Epidermal melanocyte (primary cell): Measurements from ENCODE around the gene GLUL.
"Not testable (repeated sequence)": the region's sequence is repeated elsewhere in the genome, so short reads cannot be mapped to it uniquely, and the experiment has no call there.

Experiments
- DNase-seq: peaks from one replicate; pipeline ENCODE4 v3.0.0; 2011; ENCODE audit warnings: low spot score; ENCODE audit not compliant: insufficient read length

The GLUL gene

GRCh38 chr1:182368358-182368757, 23.2 kb downstream of the GLUL start:
- DNase-seq: no peak

- DNase-seq: no peak
Measured at GRCh38 chr1:182367926-182368325, 23.7 kb downstream of the GLUL start.

- no peak for DNase-seq
Measured at GRCh38 chr1:182366596-182366995, 25.0 kb downstream of the GLUL start.

- DNase-seq: no peak
Measured at GRCh38 chr1:182359645-182360044, 31.9 kb downstream of the GLUL start.

GRCh38 chr1:182357913-182358312, 33.7 kb downstream of the GLUL start:
- DNase-seq: no peak

DNA sequence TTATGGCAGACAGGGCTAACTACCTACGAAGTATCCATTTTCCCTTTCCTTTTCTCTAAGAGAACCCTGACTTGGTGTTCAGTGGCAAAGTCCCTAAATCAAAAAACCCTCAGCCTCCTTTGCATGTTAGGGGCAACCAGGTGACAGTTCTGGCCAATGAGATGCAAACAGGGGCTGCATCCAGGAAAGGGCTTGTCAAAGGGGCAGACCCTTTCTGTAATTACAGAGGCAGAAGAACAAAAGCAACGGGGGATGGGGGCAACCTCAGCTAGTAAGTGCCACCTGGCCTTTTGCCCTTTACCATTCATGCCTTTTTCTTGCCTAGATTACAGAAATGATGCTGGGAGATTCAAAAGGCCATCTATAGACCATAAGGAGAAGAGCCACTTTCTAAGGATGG, 34.4 kb downstream of the GLUL start:
- DNase-seq: no peak

DNA sequence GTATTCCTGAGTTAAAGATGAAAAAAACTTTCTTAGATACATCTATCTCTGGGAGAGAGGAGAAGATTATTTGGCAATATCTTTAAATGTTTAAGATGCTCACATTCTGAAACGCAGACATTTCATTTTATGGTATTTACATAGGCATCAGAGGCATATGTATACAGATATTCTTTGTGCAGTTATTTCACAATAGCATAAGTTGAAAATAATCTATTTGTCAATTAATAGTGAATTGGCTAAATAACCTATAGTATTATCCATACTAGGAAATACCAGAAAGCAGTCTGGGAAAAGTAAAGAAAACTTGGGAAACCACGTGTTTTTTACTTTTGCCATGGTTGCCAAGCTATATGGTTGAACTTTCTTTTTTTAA, 35.9 kb downstream of the GLUL start:
- DNase-seq: no peak

GRCh38 chr1:182351790-182352364, 39.7 kb downstream of the GLUL start:
- DNase-seq: no peak

- DNase-seq: no peak
Measured at GRCh38 chr1:182350839-182351238, 40.8 kb downstream of the GLUL start.

DNA sequence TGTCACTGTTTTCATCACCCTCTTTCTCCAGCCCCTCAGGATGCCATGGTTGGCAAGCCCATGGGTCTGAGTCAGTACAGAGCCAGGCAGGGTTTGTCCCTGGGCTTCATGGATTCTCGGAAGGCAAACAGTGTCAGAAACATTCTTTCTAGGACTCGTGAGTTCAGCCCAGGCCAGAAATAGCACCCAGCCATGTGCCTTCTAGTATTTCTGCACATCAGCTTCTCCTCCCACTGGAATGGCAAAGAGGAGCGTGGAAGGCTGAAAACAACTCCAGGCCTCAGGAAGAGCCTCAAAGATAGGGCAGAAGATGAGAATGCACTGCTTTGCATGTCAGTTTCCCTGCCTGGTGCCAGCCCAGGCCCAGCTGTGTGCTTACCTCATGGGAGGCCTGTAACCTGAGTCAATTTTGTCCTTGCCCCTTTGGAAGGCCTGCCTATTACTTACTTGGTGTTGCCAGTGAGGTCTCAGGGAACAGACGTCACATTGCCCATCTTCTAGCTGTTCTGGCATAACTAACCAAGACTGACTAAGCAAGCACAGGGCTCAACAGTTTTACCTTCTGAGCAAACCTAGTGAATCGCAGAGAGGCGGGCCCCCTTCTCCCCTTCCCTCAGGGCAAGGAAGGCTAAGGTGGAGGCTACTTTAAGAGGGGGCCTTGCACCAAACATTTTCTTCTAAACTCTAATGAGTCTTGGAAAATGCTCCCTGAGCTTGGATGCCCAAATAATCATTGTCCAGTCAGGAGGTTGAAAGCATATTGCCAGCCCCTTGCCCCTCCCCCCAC, 42.4 kb downstream of the GLUL start:
- no peak for DNase-seq

- no peak for DNase-seq
Measured at GRCh38 chr1:182347019-182347418, 44.6 kb downstream of the GLUL start.

DNA sequence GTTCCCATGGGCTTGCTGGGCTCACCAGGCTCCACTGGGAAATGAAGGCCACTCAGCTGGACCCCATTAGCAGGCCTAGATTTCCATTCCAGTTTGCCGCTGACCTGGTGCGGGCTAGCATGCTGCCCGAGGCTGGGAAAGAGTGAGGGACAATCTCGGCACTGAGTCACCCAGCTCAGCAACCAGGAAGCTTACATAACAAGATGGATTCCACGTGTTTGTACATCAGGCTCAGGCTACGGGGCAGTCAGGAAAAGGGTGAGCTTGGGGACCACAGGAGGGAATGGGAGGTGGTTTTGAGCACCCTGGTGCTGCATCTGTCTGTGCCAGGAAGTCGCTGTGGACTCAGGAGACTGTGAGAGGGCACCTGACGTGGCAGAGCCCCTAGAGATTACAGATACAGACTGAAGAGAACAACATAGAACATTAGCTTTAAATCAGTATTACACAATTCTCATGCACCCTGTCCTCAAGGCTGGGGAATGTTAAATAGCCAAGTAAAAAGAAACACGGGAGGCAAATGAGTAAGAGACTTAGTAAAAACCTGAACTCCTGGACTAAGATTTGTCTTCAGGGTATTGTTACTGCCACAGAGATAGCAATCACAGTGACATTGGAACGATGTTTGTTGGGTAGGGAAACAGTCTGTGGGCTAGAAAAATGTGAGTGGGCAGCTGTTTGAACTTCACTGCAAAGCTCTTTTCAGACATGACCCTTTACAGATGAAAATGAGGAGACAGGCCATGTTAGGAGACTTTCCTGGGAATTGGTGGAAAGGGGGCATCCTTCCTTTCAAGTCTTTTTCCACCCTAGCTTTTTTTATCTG, 51.1 kb downstream of the GLUL start:
- peak; percentile 43 for DNase-seq

GRCh38 chr1:182339684-182340083, 51.9 kb downstream of the GLUL start:
- DNase-seq: no peak

- DNase-seq: no peak
Measured at GRCh38 chr1:182338806-182339370, 52.7 kb downstream of the GLUL start.

- DNase-seq: no peak
Measured at GRCh38 chr1:182337736-182338571, 53.6 kb downstream of the GLUL start.

DNA sequence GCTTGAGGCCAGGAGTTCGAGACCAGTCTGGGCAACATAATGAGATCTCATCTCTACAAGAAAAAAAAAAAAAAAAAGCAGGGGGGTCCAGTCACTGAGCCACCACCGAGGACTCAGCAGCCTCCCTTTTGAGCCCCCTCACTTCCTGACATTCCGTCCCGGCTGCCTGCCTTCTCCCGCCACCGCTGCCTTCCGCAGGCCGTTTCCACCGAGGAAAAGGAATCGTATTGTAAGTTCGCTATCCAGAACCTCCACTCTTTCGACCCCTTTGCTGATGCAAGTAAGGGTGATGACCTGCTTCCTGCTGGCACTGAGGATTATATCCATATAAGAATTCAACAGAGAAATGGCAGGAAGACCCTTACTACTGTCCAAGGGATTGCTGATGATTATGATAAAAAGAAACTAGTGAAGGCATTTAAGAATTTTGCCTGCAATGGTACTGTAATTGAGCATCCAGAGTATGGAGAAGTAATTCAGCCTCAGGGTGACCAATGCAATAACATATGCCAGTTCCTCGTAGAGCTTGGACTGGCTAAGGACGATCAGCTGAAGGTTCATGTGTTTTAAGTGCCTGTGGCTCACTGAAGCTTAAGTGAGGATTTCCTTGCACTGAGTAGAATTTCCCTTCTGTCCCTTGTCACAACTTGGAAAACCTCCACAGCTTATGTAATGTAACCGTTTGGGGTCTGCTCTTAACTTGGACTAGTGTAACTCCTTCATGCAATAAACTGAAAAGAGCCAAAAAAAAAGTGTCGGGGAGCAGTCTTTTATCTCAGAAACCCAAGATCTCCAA, 55.6 kb downstream of the GLUL start:
- DNase-seq: no peak

GRCh38 chr1:182333071-182333571, 58.5 kb downstream of the GLUL start:
- not testable (repeated sequence) for DNase-seq

GRCh38 chr1:182332261-182333060, 59.1 kb downstream of the GLUL start:
- no peak for DNase-seq
